Liver (tissue), 9 donors: ENCODE measurements around the gene ZMYM2. TPM values are rescaled to one million over a fixed set of nuclear protein-coding genes. Genes with fewer than 3 reads are reported as not detected.

Source experiments
- DNase-seq: peaks from one replicate; pipeline ENCODE4 v3.0.0-alpha.2; 2017; ENCODE audit warnings: low spot score
- H3K27ac ChIP-seq, 2 donors: one replicate each; pipeline ENCODE4 v1.7.0; 2013; ENCODE audit warnings: inconsistent platforms in 2 of 2, low read length in 2 of 2, control low read depth in 1 of 2, low read depth in 1 of 2, mild to moderate bottlenecking in 1 of 2
- H3K27me3 ChIP-seq, 4 donors: one replicate each; pipeline versions ENCODE4 v1.6.1 to v1.7.0; 2013; ENCODE audit warnings: low read length in 3 of 4, inconsistent platforms in 1 of 4, mild to moderate bottlenecking in 1 of 4, moderate library complexity in 1 of 4; ENCODE audit not compliant: control insufficient read depth in 4 of 4, insufficient read depth in 4 of 4
- H3K36me3 ChIP-seq, 4 donors: one replicate each; pipeline versions ENCODE4 v1.6.1 to v1.7.0; 2013; ENCODE audit warnings: low read length in 3 of 4, mild to moderate bottlenecking in 3 of 4, low read depth in 1 of 4, moderate library complexity in 1 of 4; ENCODE audit not compliant: control insufficient read depth in 4 of 4, insufficient read depth in 3 of 4
- H3K4me1 ChIP-seq, 4 donors: one replicate each; pipeline versions ENCODE4 v1.6.1 to v1.7.0; 2013; ENCODE audit warnings: low read length in 3 of 4, mild to moderate bottlenecking in 3 of 4, moderate library complexity in 1 of 4; ENCODE audit not compliant: control insufficient read depth in 4 of 4, insufficient read depth in 4 of 4
- H3K4me3 ChIP-seq, 3 donors: one replicate each; pipeline versions ENCODE4 v1.6.1 to v1.7.0; 2013; ENCODE audit warnings: low read length in 3 of 3, control low read depth in 1 of 3, low read depth in 1 of 3, mild to moderate bottlenecking in 1 of 3
- H3K9ac ChIP-seq, 2 donors: one replicate each; pipeline ENCODE4 v1.7.0; 2013; ENCODE audit warnings: low read length in 2 of 2, mild to moderate bottlenecking in 2 of 2, moderate library complexity in 2 of 2, control low read depth in 1 of 2, low read depth in 1 of 2
- H3K9me3 ChIP-seq, 4 donors: one replicate each; pipeline versions ENCODE4 v1.6.1 to v1.7.0; 2013; ENCODE audit warnings: low read length in 3 of 4; ENCODE audit not compliant: control insufficient read depth in 4 of 4
- EGR1 ChIP-seq, 2 donors: IDR thresholded peaks; 2 replicates each; pipeline ENCODE4 v1.6.1; 2016 to 2018; ENCODE audit warnings: antibody characterized with exemption in 2 of 2, low read depth in 2 of 2
- FOXA1 ChIP-seq: IDR thresholded peaks from 2 replicates; pipeline ENCODE4 v1.6.1; 2016; ENCODE audit warnings: antibody characterized with exemption
- FOXA2 ChIP-seq: IDR thresholded peaks from 2 replicates; pipeline ENCODE4 v1.6.1; 2016; ENCODE audit warnings: antibody characterized with exemption
- GABPA ChIP-seq, 2 donors: IDR thresholded peaks in 1 of 2; conservative IDR thresholded peaks in 1 of 2; 2 replicates each; pipeline ENCODE4 v1.6.1; 2016; ENCODE audit warnings: antibody characterized with exemption in 2 of 2, mild to moderate bottlenecking in 1 of 2, moderate library complexity in 1 of 2
- HNF4G ChIP-seq: IDR thresholded peaks from 2 replicates; pipeline ENCODE4 v1.6.1; 2016; ENCODE audit warnings: antibody characterized with exemption
- JUND ChIP-seq, 2 donors: IDR thresholded peaks; 2 replicates each; pipeline ENCODE4 v1.6.1; 2016; ENCODE audit warnings: antibody characterized with exemption in 2 of 2
- MAX ChIP-seq: IDR thresholded peaks from 2 replicates; pipeline ENCODE4 v1.6.1; 2016; ENCODE audit warnings: antibody characterized with exemption
- NR2F2 ChIP-seq: IDR thresholded peaks from 2 replicates; pipeline ENCODE4 v1.6.1; 2016; ENCODE audit warnings: antibody characterized with exemption
- RAD21 ChIP-seq, 2 donors: IDR thresholded peaks; 2 replicates each; pipeline ENCODE4 v1.6.1; 2016; ENCODE audit warnings: antibody characterized with exemption in 2 of 2, mild to moderate bottlenecking in 2 of 2
- RXRA ChIP-seq, 2 donors: IDR thresholded peaks; 2 replicates each; pipeline ENCODE4 v1.6.1; 2017 to 2018; ENCODE audit warnings: antibody characterized with exemption in 2 of 2, mild to moderate bottlenecking in 1 of 2
- SP1 ChIP-seq: IDR thresholded peaks from 2 replicates; pipeline ENCODE4 v1.6.1; 2018; ENCODE audit warnings: antibody characterized with exemption, mild to moderate bottlenecking
- TAF1 ChIP-seq: conservative IDR thresholded peaks from 2 replicates; pipeline ENCODE4 v1.6.1; 2016; ENCODE audit warnings: antibody characterized with exemption, mild to moderate bottlenecking
- YY1 ChIP-seq: IDR thresholded peaks from 2 replicates; pipeline ENCODE4 v1.6.1; 2016; ENCODE audit warnings: antibody characterized with exemption, mild to moderate bottlenecking
- ZBTB33 ChIP-seq: IDR thresholded peaks from 2 replicates; pipeline ENCODE4 v1.6.1; 2016; ENCODE audit warnings: antibody characterized with exemption
- WGBS: extraction: QIAGEN DNeasy Blood & Tissue Kit; methylation state at CpG from one replicate; pipeline ENCODE4 v1.1.7; 2013; 5-methylcytosine and 5-hydroxymethylcytosine counted together
- polyA plus RNA-seq, 2 donors: library from polyadenylated mRNA; stranded (reverse) in 1 of 2; unstranded in 1 of 2; fragments of 200-250 nt in 1 of 2; fragments of >200 nt in 1 of 2; fragmentation: Nextera tagmentation in 1 of 2; extraction: Ambion mirVana in 1 of 2; gene quantifications; one replicate each; pipeline versions ENCODE4 v1.2.1 to v1.2.3, GENCODE V29; 2013 to 2015
- total RNA-seq, 2 donors: library from RNA; depleted of rRNA; stranded (reverse); fragments of >200 nt; gene quantifications; one replicate each; pipeline ENCODE4 v1.2.3, GENCODE V29; 2014
- TF ChIP-seq, protein P1 (sequence below): IDR thresholded peaks from 2 replicates; pipeline ENCODE4 v1.6.1; 2016; ENCODE audit warnings: antibody characterized with exemption, mild to moderate bottlenecking
- TF ChIP-seq, protein P2 (sequence below): IDR thresholded peaks from 2 replicates; pipeline ENCODE4 v1.6.1; 2016; ENCODE audit warnings: antibody characterized with exemption
- TF ChIP-seq, protein P3 (sequence below): fragments of 150-350 bp; IDR thresholded peaks from 2 replicates; pipeline ENCODE4 v1.5.1; 2017; ENCODE audit warnings: improper control_type of control experiment, low read depth, low read length; ENCODE audit not compliant: missing input control
- donor health status: healthy.
- donor health status: healthy.
- donor health status: healthy.
- donor health status: healthy.
- donor health status: healthy.

Gene ZMYM2
- total and polyA plus RNA-seq, 4 donors: 8.7 to 40.8 (median 18.5) TPM

GRCh38 chr13:19993024-19993423, 34.5 kb downstream of the ZMYM2 start:
- Histone ChIP-seq H3K27me3 (no peaks in the 10 kb centered on the region), H3K4me3 (no peak overlapping the region), H3K27ac (no peak overlapping the region), H3K4me1 (peaks cover 0 to 3% (median 0%) of the 10 kb centered on the region in 4 donors), H3K9ac (no peak overlapping the region), H3K36me3 (peaks cover 4 to 29% (median 19%) of the 10 kb centered on the region in 4 donors), H3K9me3 (no peaks in the 10 kb centered on the region)
- 95% methylated on average over 4 of the region's 4 CpGs for WGBS
- TF ChIP-seq ZBTB33 (no peak), SP1 (no peak), FOXA2 (no peak), JUND (IDR thresholded peaks at IDR 0.05) (no peak), HNF4G (no peak), EGR1 (IDR thresholded peaks at IDR 0.05; ENCODE audit: low read depth in 2 of 2) (no peak), YY1 (no peak), MAX (no peak), FOXA1 (no peak)
- TF ChIP-seq, protein P1, sequence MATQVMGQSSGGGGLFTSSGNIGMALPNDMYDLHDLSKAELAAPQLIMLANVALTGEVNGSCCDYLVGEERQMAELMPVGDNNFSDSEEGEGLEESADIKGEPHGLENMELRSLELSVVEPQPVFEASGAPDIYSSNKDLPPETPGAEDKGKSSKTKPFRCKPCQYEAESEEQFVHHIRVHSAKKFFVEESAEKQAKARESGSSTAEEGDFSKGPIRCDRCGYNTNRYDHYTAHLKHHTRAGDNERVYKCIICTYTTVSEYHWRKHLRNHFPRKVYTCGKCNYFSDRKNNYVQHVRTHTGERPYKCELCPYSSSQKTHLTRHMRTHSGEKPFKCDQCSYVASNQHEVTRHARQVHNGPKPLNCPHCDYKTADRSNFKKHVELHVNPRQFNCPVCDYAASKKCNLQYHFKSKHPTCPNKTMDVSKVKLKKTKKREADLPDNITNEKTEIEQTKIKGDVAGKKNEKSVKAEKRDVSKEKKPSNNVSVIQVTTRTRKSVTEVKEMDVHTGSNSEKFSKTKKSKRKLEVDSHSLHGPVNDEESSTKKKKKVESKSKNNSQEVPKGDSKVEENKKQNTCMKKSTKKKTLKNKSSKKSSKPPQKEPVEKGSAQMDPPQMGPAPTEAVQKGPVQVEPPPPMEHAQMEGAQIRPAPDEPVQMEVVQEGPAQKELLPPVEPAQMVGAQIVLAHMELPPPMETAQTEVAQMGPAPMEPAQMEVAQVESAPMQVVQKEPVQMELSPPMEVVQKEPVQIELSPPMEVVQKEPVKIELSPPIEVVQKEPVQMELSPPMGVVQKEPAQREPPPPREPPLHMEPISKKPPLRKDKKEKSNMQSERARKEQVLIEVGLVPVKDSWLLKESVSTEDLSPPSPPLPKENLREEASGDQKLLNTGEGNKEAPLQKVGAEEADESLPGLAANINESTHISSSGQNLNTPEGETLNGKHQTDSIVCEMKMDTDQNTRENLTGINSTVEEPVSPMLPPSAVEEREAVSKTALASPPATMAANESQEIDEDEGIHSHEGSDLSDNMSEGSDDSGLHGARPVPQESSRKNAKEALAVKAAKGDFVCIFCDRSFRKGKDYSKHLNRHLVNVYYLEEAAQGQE: no peak
- TF ChIP-seq, protein P2, sequence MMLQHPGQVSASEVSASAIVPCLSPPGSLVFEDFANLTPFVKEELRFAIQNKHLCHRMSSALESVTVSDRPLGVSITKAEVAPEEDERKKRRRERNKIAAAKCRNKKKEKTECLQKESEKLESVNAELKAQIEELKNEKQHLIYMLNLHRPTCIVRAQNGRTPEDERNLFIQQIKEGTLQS: no peak
- TF ChIP-seq, protein P3, sequence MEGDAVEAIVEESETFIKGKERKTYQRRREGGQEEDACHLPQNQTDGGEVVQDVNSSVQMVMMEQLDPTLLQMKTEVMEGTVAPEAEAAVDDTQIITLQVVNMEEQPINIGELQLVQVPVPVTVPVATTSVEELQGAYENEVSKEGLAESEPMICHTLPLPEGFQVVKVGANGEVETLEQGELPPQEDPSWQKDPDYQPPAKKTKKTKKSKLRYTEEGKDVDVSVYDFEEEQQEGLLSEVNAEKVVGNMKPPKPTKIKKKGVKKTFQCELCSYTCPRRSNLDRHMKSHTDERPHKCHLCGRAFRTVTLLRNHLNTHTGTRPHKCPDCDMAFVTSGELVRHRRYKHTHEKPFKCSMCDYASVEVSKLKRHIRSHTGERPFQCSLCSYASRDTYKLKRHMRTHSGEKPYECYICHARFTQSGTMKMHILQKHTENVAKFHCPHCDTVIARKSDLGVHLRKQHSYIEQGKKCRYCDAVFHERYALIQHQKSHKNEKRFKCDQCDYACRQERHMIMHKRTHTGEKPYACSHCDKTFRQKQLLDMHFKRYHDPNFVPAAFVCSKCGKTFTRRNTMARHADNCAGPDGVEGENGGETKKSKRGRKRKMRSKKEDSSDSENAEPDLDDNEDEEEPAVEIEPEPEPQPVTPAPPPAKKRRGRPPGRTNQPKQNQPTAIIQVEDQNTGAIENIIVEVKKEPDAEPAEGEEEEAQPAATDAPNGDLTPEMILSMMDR: no peak
- DNase-seq: no peak

DNA sequence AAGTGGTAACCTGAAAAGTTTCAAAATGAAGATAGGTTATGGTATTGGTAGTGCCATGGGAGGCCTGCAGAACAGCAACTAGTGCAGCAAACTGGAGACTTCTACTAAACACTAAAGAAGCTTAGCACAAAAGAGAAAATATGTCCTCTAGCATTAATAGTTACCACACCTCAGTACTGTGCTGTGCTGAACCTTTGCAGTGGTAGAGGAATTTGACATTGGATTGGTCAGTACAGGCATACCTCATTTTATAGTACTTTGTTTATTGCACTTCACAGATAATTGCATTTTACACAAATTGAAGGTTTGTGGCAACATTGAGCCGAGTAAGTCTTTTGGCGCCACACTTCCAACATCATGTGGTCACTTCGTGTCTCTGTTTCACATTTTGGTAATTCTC, 40.4 kb downstream of the ZMYM2 start:
- no peaks in the 10 kb centered on the region for H3K27me3 ChIP-seq
- H3K27ac ChIP-seq: no peak overlapping the region
- H3K9me3 ChIP-seq: no peaks in the 10 kb centered on the region
- no peak overlapping the region for H3K9ac ChIP-seq
- no peak for DNase-seq
- peaks cover 5 to 21% (median 13%) of the 10 kb centered on the region in 4 donors for H3K36me3 ChIP-seq
- H3K4me3 ChIP-seq: no peak overlapping the region
- 93% methylated on average over 3 of the region's 3 CpGs for WGBS
- H3K4me1 ChIP-seq: peaks cover 0 to 3% (median 0%) of the 10 kb centered on the region in 4 donors
- no peak for TF ChIP-seq RXRA (IDR thresholded peaks at IDR 0.05)
- no peak for TF ChIP-seq RAD21 (IDR thresholded peaks at IDR 0.05)
- TF ChIP-seq HNF4G: no peak
- TF ChIP-seq NR2F2: no peak
- no peak for TF ChIP-seq SP1
- no peak for TF ChIP-seq EGR1 (IDR thresholded peaks at IDR 0.05; ENCODE audit: low read depth in 2 of 2)
- no peak for TF ChIP-seq GABPA (IDR thresholded peaks at IDR 0.05 in 1 of 2, conservative IDR thresholded peaks at IDR 0.05 in 1 of 2)
- TF ChIP-seq JUND (IDR thresholded peaks at IDR 0.05): no peak
- TF ChIP-seq, protein P2: no peak
- TF ChIP-seq MAX: no peak
- no peak for TF ChIP-seq YY1
- no peak for TF ChIP-seq ZBTB33
- TF ChIP-seq, protein P1: no peak
- no peak for TF ChIP-seq TAF1
